SH-SY5Y (cell line): Measurements from ENCODE around the gene OSMR.

Experiments
- GATA2 ChIP-seq: IDR thresholded peaks from 2 replicates; pipeline ENCODE4 v1.6.1; 2011; ENCODE audit warnings: mild to moderate bottlenecking, low read depth, low read length
- GATA3 ChIP-seq: IDR thresholded peaks from 2 replicates; pipeline ENCODE4 v1.6.1; 2011; ENCODE audit warnings: low read depth, mild to moderate bottlenecking, low read length, moderate library complexity

OSMR gene

DNA sequence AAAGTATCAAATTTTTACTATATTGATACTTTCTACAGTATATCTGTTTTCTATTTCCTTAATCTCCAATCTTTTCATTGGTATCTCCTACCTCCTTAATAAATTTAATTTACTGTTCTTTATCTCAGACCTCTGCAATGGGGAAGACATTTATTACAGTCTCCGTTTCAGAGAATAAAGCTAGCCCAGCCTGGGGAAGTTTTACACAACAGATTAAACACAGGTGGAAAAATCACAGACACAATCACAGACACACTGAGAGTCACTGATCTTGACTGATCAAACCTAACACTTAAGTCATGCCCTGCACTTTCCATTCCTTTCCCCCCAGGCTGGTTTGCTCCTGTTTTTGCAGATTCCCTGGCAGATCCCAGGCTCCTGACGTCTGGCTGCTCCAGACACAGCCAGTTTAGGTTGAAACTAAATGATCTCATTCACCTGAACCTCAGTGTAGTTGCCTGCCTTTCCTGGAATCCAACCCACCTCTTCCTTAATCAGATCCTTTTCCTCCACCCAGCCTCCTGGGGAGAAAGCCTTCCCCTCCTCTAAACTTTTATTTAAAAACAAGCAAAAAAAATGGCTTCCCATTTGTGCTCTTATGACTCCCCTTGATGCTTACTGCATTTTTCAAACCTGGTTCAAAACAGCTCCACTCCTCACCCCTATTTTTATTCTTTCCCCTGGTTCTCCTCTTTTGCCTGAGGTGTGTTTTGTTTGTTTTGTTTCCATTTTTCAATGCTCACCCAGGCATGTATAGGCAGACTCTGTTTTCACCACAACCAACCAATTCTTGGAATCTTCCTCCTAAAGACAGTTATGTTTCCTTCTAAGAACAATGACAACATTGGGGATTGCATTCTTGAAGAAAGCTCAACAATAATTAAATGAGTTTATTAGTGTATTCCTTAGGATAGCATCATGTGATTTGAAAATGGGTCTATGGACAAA lies 29.5 kb upstream of the OSMR start:
- TF ChIP-seq GATA2, result peak; percentile 70; the same call in 1 of the 2 replicates
- 0 out of 2 replicates have a peak, but pooled peaks have one; percentile 21 for TF ChIP-seq GATA3

DNA sequence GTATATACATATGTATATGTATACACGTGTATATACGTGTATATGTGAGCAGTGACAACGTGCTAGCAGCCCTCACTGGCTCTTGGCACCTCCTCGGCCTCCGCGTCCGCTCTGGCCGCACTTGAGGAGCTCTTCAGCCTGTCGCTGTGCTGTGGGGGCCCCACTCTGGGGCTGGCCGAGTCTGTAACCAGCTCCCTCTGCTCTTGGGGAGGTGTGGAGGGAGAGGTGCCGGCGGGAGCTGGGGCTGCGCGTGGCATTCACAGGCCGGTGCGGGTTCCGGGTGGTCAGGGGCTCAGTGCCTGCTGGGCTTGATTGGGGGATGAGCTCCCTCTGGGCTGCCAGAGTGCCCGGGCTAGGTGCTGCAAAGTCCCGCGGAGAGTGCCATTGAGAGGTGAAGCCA lies 24.1 kb upstream of the OSMR start:
- TF ChIP-seq GATA2, result no peak
- no peak for TF ChIP-seq GATA3

DNA sequence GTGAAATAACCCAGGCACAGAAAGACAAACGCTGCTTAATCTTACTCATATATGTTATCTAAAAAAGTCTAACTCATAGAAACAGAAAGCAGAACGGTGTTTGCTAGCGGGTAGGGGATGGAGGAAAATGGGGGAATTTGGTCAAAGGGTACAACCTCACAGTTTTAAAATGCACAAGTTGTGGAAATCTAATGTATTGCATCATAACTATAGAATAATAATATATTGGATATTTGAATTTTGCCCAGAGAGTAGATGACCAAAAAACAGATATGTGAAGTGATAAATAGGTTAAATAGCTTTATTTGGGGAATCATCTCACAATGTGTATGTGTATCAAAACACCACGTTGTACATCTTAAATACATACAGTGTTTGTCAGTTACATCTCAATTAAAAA lies 22.3 kb upstream of the OSMR start:
- TF ChIP-seq GATA2 (no peak), GATA3 (no peak)

DNA sequence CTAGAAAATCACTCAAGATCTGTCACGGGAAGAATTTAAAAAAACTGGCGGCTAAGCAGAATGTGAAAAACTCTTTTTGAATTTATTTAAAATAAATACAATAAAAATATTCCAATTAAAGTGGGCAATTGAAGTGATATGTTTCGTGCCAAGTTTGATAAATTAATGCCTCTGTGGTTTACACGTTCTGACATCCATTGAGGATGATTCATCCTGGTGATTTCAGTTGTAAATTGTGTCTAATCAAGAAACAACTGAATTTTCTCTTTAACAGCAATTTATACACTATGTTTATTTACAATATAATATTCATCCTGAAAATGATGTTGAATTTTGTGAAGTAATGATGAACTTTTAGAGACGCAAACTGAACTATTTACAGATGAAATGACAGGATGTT lies 21.0 kb upstream of the OSMR start:
- no peak for TF ChIP-seq GATA3
- TF ChIP-seq GATA2, result no peak

DNA sequence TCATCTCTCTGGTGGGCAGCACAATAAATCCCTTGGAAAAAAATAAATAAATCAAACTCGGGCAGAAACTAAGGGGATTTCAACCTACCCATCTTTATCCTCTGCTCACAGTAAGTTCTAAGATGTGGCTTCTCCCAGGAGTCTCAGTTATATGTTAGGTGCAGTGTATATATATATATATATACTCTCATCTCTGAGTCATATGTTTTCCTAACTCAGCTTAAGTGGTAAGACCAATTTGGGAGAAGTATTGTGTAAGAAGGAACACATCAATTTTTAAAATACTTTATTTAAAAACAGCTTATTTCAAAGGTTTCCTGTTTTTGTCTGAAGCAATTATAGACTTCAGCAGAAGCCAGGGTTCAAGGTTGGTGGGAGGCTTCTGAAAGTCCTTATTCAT lies 20.3 kb upstream of the OSMR start:
- no peak for TF ChIP-seq GATA3
- no peak for TF ChIP-seq GATA2

DNA sequence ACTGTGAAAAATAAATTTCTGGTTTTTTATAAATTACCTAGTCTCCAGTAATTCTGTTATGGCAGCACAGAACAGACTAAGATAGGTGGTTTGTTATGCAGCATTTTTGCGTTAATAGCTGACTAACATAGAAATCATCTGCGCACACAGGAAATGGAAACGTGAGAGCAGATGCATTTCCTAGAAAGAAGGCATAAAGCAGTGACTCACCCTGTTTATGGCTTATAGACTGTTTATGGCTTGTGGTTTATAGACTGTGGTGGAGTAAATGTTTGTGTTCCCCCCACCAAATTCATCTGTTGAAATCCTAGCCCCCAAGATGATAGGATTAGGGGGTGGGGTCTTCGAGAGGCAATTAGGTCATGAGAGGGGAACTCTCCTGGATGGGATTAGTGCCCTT lies 18.3 kb upstream of the OSMR start:
- no peak for TF ChIP-seq GATA2

DNA sequence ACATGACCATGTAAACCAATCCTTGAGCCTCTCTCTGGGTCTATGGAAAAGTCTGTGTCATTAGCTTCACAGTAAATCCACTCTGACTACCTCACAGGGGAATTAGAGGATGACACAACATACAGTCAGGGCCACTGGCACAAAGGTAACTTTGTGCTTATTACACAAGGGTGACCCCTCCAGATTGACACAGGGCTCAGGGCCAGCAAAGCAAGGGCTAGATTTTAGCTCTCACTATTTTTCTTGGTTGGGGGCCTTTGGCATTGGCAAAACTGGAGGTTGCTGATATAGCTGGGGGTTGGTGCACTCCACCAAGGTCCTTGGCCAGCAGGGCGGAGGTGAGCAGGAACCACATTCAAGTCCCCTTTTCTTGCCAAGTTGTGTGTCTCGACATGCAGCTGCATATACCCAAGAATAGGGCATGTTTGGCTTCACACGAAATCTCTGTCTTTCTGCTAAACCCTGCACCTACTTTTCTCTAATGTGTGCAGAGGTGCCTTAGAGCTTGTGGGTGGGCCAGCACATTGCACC lies 15.2 kb upstream of the OSMR start:
- TF ChIP-seq GATA3 (no peak), GATA2 (no peak)

DNA sequence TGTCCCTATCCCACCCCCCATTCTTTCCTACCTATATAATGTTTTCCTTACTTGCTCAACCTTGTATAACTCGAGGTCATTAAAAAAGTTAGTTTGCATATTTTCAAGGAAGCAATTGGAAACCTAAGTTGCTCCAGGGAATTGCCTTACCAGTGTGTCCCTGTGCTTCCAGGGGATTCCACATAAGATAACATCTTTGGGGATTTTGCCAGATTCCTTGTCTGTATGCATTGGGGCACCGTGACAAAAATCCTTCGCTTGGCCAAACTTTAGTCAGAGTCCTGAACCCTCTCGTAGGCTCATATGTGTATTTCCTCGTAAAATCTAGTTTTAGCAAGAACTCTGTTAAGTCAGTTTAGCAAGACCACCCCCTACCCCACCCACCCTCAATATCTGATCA lies 14.7 kb upstream of the OSMR start:
- TF ChIP-seq GATA2 (0 out of 2 replicates have a peak, but pooled peaks have one; percentile 25), GATA3 (no peak)

DNA sequence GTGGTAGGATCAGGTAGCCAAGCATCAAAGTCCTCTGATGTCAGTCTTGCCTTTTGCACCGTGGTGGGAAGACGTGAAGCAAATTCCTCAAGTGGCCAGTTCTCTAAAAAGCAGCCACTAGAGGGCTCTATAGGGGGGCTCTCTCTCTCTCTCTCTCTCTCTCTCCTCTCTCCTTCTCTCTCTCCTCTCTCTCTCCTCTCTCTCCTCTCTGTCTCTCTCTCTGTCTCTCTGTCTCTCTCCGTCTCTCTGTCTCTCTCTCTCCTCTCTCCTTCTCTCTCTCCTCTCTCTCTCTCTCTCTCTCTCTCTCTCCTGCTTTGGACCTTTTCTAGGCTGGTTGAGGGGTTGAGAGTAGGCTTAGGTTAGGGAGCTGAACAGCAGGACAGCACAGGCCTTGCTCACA lies 13.9 kb upstream of the OSMR start:
- TF ChIP-seq GATA3, result no peak

DNA sequence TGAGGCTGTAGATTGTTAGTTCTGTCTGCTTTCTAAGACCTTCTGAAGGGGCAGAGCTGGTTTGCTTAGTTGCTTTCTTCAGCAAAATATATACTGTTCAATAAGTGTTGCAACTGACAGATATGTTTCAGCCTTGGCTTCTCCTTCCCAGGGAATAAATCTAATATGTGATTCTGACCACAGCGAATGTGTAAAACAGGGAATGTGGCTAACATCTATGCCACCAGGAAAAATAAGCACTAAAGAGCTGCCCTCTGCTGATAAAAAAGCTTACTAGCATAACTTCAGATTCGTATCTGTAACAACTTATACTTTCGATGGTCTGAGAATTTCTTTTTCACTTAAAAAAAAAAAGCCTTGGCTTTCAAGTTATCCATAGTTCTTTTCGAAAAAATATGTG lies 13.0 kb upstream of the OSMR start:
- TF ChIP-seq GATA3 (no peak), GATA2 (no peak)

DNA sequence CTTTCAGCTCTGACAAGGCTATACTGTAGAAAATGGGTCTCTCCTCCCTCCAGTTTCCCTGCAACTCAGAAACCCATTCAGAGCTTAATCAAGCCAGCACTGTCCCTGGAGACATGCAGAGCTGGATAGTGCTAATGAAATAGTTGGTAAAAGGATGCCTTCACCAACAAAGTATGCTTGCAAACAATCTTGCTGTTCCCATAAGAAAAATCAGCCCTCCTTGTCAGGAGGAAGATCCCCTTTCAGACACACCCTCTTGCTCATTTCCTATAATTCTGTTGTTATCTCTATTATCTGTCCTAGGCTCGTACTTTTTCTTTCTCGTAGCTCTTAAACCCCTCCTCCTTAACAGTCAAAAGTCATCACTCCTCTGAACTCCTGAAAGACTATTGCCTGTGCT lies 9.9 kb upstream of the OSMR start:
- no peak for TF ChIP-seq GATA3
- no peak for TF ChIP-seq GATA2

DNA sequence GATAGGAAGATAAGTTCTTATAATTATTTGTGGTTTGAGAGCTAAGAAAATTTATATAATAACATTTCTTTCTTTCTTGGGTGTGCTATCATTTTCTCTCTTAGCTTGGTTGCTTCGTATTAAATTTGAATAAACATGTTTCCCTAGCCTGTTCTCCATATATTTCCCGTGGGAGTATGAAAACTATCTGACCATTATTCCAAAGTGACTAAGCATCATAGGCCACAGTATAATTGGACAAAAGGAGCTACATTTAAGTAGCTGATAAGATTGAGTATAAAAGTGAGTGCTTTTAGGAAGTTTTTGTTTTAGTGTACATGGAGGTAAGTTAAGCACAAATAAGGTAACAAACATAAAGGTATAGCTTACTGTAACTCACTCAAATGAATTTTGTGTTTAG lies 8.4 kb upstream of the OSMR start:
- no peak for TF ChIP-seq GATA2
- no peak for TF ChIP-seq GATA3

DNA sequence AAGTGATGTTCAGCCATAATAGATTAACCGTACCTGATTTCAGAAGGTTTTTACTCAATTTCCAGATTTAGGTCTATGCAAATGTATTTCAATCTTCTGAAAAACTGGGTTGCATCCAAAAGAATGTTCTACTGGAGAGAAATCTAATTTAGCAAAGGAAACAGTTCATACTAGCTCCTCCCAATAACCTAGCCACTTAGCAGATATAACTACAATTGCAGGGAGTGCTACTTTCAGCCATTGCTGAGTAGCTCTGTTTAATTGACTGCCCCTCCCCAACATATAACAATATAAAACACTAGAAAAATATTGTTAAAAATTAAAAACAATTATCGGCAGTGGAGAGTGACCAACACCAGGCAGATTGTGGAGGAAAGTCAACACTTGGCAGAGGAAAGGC lies 7.9 kb upstream of the OSMR start:
- TF ChIP-seq GATA3, result no peak
- TF ChIP-seq GATA2, result no peak

DNA sequence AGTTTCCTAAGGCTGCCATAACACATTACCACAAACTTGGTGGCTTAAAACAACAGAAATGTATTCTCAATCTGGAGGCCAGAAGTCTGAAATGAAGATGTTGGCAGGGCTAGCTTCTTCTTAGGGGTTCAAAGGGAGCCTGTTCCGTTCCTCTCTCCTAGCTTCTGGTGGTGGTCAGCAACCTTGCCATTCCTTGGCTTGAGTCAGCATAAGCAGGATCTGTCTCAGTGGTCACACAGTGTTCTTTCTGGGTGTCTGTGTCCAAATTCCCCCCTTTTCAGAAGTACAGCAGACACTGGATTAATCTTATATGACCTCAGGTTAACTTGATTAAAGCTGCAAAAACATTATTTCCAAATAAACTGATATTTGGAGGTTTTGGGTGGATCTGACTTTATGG lies 2.1 kb upstream of the OSMR start:
- TF ChIP-seq GATA2, result no peak
- no peak for TF ChIP-seq GATA3

DNA sequence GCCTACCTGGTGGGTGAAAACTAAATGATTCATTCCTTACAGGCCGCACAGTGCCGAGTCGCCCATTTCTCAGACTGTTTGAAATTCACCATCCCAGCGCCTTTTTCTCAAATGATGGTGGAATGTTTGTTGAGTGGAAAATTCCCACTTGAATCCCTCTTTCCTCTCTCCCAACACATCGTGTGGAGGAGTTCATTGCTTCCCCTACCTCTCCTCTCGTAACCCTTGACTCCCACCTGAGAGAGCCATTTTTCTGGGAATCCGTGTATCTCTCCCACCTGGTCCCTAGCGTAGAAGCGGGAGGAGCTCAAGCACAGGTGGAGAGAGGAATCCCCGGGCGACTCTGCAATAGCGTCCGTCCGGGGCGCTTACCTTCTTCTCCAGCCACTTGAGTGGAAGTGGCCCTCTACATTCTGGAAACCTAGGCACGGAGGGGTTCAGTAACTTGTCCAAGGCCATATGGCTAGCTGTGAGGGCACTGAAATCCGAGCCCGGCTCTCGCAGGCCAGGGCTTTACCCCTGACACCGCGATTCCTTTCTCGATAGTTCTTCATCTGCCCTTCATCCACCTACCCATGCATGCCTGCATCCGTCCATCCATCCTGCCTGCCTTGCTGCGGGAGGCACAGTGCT lies 683 bp downstream of the OSMR start:
- no peak for TF ChIP-seq GATA3
- TF ChIP-seq GATA2, result no peak
